IPS-NIHi7 (cell line): ENCODE data around the gene ZNF341.

ENCODE experiments used
- DNase-seq: peaks from one replicate; pipeline ENCODE4 v3.0.0; 2012; ENCODE audit warnings: mixed read lengths; ENCODE audit errors: extremely low spot score

ZNF341 gene

DNA sequence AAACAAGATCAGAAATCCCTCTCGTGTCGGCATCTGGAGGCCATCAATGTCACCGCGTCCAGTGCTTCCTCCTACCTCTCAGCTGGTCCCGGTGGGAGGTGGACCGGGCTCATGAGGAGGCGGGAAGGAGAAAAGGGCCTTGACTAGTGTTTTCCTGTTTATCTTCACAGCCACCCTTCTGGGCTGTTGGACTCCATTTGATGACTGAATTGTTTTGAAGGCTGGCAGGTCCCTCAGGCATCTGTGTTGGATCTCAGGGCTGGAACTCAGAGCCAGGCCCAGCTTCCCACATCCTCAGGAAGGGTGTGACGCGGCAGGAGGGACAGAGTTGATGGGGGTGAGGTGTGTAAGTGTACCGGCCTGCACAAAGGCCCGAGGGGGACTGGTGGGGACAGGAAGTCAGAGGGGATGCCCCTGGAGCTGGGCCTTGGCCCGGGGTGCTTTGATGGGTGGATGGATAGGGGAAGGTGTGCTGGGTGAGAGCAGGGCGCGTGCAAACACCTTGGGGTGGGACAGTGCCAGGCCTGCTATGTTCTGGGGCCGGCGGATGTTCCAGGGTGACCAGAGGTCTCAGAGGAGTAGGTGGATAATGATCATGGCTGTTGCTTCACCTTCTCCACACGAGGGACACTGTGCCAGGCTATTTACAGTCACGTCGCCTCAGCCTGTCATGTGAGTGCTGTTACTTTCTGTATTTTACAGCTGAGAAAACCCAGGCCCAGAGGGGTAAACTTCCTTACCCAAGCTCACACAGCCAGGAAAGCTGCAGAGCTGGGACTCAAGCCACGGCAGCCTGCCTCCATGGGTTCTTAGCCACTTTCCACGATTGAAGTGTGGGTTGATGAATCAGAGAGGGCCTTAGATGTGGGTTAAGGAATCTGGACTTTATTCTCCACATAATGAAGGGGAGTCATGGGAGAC, 61.5 kb downstream of the ZNF341 start:
- DNase-seq, result peak; percentile 27

- peak; percentile 40 for DNase-seq
These were observed 64.6 kb downstream of the ZNF341 start for GRCh38 chr20:33796263-33796906.

DNA sequence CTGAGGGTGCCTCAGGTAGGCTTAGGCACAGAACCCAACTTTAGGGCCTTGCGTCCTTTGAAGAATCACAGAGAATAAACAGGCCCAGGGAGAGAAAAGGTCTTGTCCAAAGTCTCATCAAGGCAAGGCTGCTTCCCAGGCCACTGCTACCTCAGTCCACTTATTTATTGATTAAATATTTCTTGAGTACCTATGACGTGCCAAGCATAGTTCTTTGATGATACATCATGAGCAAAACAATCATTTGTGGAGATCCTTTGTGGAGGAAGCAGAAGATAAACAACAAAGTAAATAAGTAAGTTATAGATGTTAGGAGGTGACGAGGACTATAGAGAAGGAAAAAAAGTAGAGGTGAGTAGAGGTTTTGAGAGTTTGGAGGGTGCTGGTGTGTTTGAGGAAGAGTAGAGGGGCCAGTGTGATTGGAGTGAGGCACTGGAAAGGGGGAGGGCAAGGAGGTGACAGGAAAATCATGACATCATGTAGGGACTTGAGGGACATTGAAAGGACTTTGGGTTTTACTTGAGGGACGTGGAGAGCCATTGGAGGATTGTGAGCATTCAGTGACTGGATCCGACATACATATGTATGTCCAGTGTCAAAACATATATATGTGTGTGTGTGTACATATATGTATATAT, 65.2 kb downstream of the ZNF341 start:
- DNase-seq, result no peak

- DNase-seq, result no peak
These were observed 66.6 kb downstream of the ZNF341 start for GRCh38 chr20:33798444-33798843.

GRCh38 chr20:33803921-33804337, 72.1 kb downstream of the ZNF341 start:
- DNase-seq, result no peak

DNA sequence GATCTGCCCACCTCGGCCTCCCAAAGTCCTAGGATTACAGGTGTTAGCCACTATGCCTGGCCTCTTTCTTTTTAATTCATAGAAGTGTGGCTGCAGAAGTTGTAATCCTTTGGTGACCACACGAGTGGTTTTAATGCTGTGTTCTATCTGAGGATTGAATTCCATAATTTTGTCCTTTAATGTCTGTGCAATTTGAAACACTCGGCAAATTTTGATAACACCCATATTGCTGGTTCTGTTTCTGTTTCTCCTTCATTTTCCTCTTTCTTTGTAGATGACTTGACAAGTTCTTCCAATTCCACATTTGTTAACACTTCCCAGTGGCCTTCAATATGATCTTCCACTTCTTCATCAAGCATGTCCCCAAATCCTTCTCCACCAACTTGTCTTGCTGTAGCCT, 76.6 kb downstream of the ZNF341 start:
- DNase-seq, result no peak

DNA sequence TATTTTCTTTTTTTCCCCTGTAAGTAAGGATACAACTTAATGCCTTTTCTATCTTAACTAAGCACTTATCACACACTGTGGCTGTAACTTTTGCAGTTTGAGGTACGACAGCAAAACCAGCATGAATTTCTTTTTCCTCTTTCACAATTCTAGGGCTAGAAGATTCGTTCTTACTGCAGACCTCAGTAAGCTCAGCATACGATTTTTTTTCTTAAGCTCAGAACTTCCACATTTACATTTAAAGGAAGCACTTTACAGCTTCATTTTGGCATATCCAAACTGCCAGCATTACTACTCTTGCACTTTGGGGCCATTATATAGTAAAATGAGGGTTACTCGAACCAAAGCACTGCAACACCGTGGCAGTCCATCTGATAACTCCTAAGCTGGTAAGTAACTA, 78.5 kb downstream of the ZNF341 start:
- no peak for DNase-seq

DNA sequence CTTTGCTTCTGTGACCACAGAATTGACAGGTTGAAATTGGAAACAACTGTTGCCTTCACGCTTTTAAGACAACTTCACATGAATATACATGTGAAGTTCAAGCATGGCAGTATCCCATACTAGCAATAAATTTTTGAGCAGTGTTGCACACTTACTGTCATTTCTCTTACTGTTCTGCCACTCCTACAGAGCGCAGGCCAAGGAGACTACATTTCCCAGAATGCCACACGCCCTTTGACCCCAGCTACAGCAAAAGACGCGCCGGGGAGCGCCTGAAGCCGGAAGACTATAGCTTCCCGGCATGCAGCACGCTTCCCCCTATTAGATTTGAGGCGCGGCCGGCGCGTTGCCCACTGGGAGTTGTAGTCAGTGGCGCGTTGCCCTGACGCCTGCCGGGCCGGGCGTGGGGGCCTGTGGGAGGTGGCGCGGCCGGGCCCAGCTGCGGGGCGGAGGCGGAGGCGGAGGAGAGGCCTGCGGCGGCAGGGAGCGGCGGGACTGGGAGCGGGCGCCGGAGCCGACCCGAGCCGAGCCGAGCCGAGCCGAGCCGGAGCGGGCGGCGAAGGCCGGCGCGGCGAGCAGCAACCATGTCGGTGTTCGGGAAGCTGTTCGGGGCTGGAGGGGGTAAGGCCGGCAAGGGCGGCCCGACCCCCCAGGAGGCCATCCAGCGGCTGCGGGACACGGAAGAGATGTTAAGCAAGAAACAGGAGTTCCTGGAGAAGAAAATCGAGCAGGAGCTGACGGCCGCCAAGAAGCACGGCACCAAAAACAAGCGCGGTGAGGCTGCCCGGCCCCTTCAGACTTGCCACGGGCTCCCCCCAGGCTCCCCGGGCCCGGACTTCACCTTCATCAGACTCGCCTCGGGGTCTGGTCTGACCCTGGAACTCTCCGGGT, 79.3 kb downstream of the ZNF341 start, which contains the start of gene CHMP4B:
TSS of gene CHMP4B (plus strand) at position 464 of the 891 bp plus-strand sequence. CDS start at position 585, 121 bp downstream.
- DNase-seq, result peak; percentile 99

GRCh38 chr20:33811776-33812151, 80.0 kb downstream of the ZNF341 start:
- DNase-seq, result peak; percentile 41

GRCh38 chr20:33812152-33812849, 80.5 kb downstream of the ZNF341 start:
- peak; percentile 41 for DNase-seq

- peak; percentile 26 for DNase-seq
These were observed 81.2 kb downstream of the ZNF341 start for GRCh38 chr20:33812908-33813462.

DNA sequence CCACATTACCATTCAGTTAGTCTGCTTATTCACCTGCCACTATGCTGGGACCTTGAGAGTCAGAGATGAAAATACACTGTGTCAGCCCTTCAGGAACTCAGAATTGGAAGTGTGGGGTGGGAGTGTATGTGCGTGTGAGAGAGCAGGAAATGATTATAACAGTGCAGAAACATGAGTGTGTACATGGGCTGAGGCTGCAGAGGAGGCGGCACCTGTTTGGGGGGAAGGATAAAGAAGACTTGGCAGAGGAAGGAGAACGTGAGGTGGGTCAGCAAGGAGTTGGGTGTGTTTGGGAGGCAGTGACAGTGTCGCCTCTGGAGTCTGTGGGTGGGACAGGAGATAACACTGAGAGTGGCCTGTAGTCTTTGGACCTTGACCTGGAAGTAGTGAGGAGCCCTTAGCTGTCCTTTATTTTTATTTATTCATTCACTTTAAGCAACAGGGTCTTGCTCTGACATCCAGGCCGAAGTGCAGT, 82.5 kb downstream of the ZNF341 start:
- DNase-seq, result no peak

DNA sequence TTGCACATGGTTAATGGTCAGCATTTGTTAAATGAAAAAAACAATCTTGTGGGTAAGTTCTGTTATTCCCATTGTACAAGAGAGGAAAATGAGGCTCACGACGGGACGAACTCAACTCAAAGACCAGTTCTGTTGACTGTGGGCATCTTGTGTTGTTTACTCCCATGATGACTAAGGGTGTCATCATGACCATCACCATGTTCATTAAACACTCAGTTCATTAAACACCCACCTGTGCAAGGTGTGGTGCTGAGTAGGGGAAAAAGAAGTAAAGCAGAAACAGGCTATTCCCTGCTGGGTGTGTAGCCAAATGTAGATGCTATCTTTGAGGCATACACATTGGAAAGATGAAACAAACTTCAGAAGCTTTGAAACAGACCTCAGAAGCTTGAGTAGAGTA, 83.9 kb downstream of the ZNF341 start:
- DNase-seq, result no peak

GRCh38 chr20:33816191-33816590, 84.4 kb downstream of the ZNF341 start:
- no peak for DNase-seq

DNA sequence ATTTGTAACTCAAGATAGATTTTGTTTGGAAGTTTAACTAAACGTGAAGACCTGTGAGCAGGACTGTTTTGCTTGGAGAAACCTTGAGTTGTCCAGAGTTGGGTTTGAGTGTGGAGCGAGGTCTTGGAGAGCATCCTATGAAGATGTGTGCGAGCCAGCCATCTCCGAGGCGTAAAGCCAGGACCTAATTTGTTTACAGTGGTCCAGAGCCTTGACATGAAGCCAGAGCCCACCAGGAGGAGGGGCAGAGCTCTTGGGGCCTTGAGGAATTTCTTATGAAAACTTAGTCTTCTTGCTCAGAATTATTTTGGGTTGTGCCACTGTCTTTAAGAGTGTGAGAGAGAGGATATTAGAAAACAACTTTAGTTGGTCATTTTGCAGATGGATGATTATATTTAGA, 85.6 kb downstream of the ZNF341 start:
- DNase-seq, result no peak

DNA sequence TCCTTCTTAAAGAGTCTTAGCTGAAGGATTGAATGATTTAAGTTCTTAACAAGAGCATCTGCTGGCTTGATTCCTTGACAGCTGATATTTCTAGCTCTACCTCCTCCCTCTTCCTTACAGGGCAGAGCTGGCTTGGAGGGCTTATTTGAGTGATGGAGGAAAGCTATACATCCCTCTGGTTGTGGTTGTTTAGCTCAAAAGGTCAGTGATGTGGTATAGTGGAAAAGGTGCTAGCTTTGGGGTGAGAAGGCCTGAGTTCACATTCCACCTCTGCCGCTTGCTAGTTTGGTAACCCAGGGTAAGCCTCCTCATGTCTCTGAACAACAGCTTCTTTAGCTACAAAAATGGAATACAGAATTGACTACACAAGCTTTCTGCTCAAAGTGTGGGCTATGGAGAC, 87.7 kb downstream of the ZNF341 start:
- DNase-seq, result no peak

DNA sequence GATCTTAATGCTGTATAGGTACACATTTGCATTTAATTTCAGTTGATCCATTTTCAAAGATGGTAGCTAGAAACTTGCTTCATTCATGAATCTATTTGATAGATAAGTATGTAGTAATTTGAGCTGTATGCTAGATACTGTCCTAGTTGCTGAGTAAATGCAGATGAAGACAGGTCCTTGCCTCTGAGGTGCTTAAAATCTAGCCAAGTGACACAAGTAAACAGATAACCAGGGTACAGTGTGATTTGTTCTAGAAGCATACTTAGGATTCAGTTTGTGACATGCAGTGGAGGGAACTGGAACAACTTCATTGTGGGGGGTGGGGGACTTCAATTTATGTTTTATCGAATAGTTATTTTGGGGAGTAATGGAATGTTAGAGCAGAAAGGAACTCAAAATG, 88.6 kb downstream of the ZNF341 start:
- no peak for DNase-seq

GRCh38 chr20:33821270-33821836, 89.6 kb downstream of the ZNF341 start:
- no peak for DNase-seq

DNA sequence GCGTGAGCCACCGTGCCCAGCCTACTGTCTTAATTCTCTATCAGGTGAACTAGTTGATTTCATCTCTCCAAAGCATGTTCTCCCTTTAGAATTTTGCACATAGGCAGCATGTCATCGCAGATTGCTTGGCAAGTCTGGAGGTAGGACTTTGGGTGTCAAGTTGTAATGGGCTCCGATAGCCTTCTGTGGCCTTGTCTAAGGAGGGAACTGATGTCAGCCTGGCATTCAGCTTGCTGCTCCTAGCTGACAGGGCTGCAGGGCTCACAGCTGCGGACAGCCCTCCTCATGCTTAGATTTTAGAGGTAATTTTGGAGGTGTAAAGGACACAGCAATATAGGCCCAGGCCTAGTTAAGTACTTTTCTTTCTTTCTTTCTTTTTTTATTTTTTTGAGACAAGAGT, 90.6 kb downstream of the ZNF341 start:
- DNase-seq, result no peak

DNA sequence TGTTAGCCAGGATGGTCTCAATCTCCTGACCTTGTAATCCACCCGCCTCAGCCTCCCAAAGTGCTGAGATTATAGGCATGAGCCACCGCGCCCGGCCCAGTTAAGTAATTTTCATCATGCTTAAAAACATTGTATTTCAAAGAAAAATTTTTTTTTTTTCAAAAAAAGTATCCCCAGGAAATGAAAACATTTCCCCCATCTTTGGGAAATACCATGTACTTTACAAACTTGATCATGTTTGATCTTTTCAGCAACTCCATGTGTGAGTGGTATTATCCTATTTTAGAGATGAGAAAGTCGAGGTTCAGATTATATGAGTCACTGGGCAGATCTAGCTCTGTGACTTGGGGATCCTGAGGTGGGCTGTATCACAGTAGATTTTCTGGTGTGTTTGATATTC, 91.2 kb downstream of the ZNF341 start:
- DNase-seq, result no peak
